Muscle of back (tissue), 11 donors: ENCODE data around the gene RNPEPL1. TPM values are rescaled to one million over a fixed set of nuclear protein-coding genes. Genes with fewer than 3 reads are reported as not detected.

ENCODE experiments used
- DNase-seq, 3 donors: peaks; one replicate each; pipeline versions ENCODE4 v3.0.0 to v3.0.0-alpha.2; 2013
- polyA plus RNA-seq, 10 donors: library from polyadenylated mRNA; unstranded; fragments of 120-200 nt; gene quantifications; one replicate each; pipeline ENCODE4 v1.2.1, GENCODE V29; 2013; ENCODE audit not compliant: insufficient read length in 10 of 10

RNPEPL1 gene
- polyA plus RNA-seq, 10 donors = 23.6 to 35.6 (median 26.6) TPM

- DNase-seq = no peak
These were observed 21.1 kb downstream of the RNPEPL1 start for GRCh38 chr2:240589375-240589774.

GRCh38 chr2:240589850-240590525 lies 21.7 kb downstream of the RNPEPL1 start:
- DNase-seq = no peak

- no peak for DNase-seq
These were observed 22.4 kb downstream of the RNPEPL1 start for GRCh38 chr2:240590681-240591111.

- DNase-seq = no peak
These were observed 22.9 kb downstream of the RNPEPL1 start for GRCh38 chr2:240591226-240591625.

- DNase-seq = no peak
These were observed 23.5 kb downstream of the RNPEPL1 start for GRCh38 chr2:240591784-240592183.

- no peak for DNase-seq
These were observed 24.9 kb downstream of the RNPEPL1 start for GRCh38 chr2:240593026-240593702.

GRCh38 chr2:240593703-240594451 lies 25.6 kb downstream of the RNPEPL1 start:
- no peak for DNase-seq

GRCh38 chr2:240594511-240595380 lies 26.5 kb downstream of the RNPEPL1 start:
- no peak for DNase-seq

GRCh38 chr2:240595381-240596079 lies 27.2 kb downstream of the RNPEPL1 start:
- DNase-seq = peak in 1 of 3 donors; percentile 34

- no peak for DNase-seq
These were observed 27.8 kb downstream of the RNPEPL1 start for GRCh38 chr2:240596080-240596460.

GRCh38 chr2:240596491-240596931 lies 28.2 kb downstream of the RNPEPL1 start:
- DNase-seq = no peak

GRCh38 chr2:240597054-240597418 lies 28.8 kb downstream of the RNPEPL1 start:
- DNase-seq = no peak

- DNase-seq = no peak
These were observed 29.3 kb downstream of the RNPEPL1 start for GRCh38 chr2:240597419-240598181.

- no peak for DNase-seq
These were observed 30.1 kb downstream of the RNPEPL1 start for GRCh38 chr2:240598311-240598911.

GRCh38 chr2:240599141-240599583 lies 30.9 kb downstream of the RNPEPL1 start:
- no peak for DNase-seq

- DNase-seq = no peak
These were observed 32.2 kb downstream of the RNPEPL1 start for GRCh38 chr2:240600451-240600961.

GRCh38 chr2:240601061-240601830 lies 33.0 kb downstream of the RNPEPL1 start:
- DNase-seq = no peak

GRCh38 chr2:240601831-240602160 lies 33.5 kb downstream of the RNPEPL1 start:
- no peak for DNase-seq
